IPS DF 4.7 (cell line): ENCODE results near the gene TAS2R39.
A peak's percentile ranks its signal among the peaks of the same experiment; 100 is the strongest.

Experiments
- DNase-seq: peaks from one replicate; pipeline ENCODE4 v3.0.0-alpha.2; 2013; ENCODE audit warnings: low spot score; ENCODE audit errors: extremely low read depth

TAS2R39 gene

GRCh38 chr7:143216151-143216550, 32.9 kb downstream of the TAS2R39 start:
- DNase-seq, result no peak

GRCh38 chr7:143216686-143217085, 33.5 kb downstream of the TAS2R39 start:
- no peak for DNase-seq

- no peak for DNase-seq
Observed at GRCh38 chr7:143217806-143218205, 34.6 kb downstream of the TAS2R39 start.

GRCh38 chr7:143221286-143221685, 38.1 kb downstream of the TAS2R39 start:
- no peak for DNase-seq

GRCh38 chr7:143221737-143222136, 38.5 kb downstream of the TAS2R39 start, which contains the start of gene TAS2R40:
Gene TAS2R40, plus strand, starts transcription at chr7:143222037. Its CDS starts 42 bp downstream, at chr7:143222079.
- DNase-seq, result no peak

GRCh38 chr7:143222782-143223181, 39.6 kb downstream of the TAS2R39 start:
- DNase-seq, result no peak

GRCh38 chr7:143223784-143224183, 40.6 kb downstream of the TAS2R39 start:
- no peak for DNase-seq

- no peak for DNase-seq
Observed at GRCh38 chr7:143225047-143225446, 41.8 kb downstream of the TAS2R39 start.

- no peak for DNase-seq
Observed at GRCh38 chr7:143227806-143228205, 44.6 kb downstream of the TAS2R39 start.

GRCh38 chr7:143229054-143229790, 46.0 kb downstream of the TAS2R39 start:
- peak; percentile 9 for DNase-seq

GRCh38 chr7:143230602-143231457, 47.6 kb downstream of the TAS2R39 start:
- no peak for DNase-seq
